ENCODE results near the gene RRAGA.

GRCh38 chr9:19050637-19051591, 1.7 kb downstream of the RRAGA start:
- no peak for TF ChIP-seq CTCF (IDR thresholded peaks at IDR 0.05 in 4 of 5, conservative IDR thresholded peaks at IDR 0.05 in 1 of 5)
- TF ChIP-seq POLR2A (IDR thresholded peaks at IDR 0.05): no peak
